Fibroblast of gingiva (primary cell): ENCODE results near the gene RUNX2.
A peak's percentile ranks its signal among the peaks of the same experiment; 100 is the strongest.
"Not testable (repeated sequence)": the region's sequence is repeated elsewhere in the genome, so short reads cannot be mapped to it uniquely, and the experiment has no call there.

Experiments
- DNase-seq: peaks from one replicate; pipeline ENCODE4 v3.0.0-alpha.2; 2011; ENCODE audit warnings: low read depth

Gene RUNX2

GRCh38 chr6:45327956-45328522 lies at the start of gene RUNX2:
Gene RUNX2, plus strand, starts transcription at chr6:45328330. Its CDS starts 397 bp downstream, at chr6:45328727.
- DNase-seq = peak; percentile 82

- DNase-seq = no peak
These were observed 49.8 kb upstream of the RUNX2 start for GRCh38 chr6:45278367-45278766.

GRCh38 chr6:45286707-45287106 lies 41.4 kb upstream of the RUNX2 start:
- not testable (repeated sequence) for DNase-seq

- no peak for DNase-seq
These were observed 38.2 kb upstream of the RUNX2 start for GRCh38 chr6:45289751-45290514.

- no peak for DNase-seq
These were observed 34.8 kb upstream of the RUNX2 start for GRCh38 chr6:45293306-45293705.

GRCh38 chr6:45294065-45294701 lies 33.9 kb upstream of the RUNX2 start:
- DNase-seq = not testable (repeated sequence)

- DNase-seq = no peak
These were observed 30.8 kb upstream of the RUNX2 start for GRCh38 chr6:45297320-45297719.

GRCh38 chr6:45299096-45299581 lies 29.0 kb upstream of the RUNX2 start:
- DNase-seq = no peak

- DNase-seq = no peak
These were observed 27.4 kb upstream of the RUNX2 start for GRCh38 chr6:45300736-45301135.

GRCh38 chr6:45301348-45302142 lies 26.6 kb upstream of the RUNX2 start:
- no peak for DNase-seq

- no peak for DNase-seq
These were observed 25.3 kb upstream of the RUNX2 start for GRCh38 chr6:45302832-45303231.

- DNase-seq = no peak
These were observed 22.6 kb upstream of the RUNX2 start for GRCh38 chr6:45305546-45305945.

GRCh38 chr6:45310118-45310788 lies 17.9 kb upstream of the RUNX2 start:
- DNase-seq = no peak

- no peak for DNase-seq
These were observed 14.0 kb upstream of the RUNX2 start for GRCh38 chr6:45314146-45314545.

- no peak for DNase-seq
These were observed 7.8 kb upstream of the RUNX2 start for GRCh38 chr6:45320349-45320748.

- no peak for DNase-seq
These were observed 4.4 kb upstream of the RUNX2 start for GRCh38 chr6:45323656-45324224.

GRCh38 chr6:45326698-45327417 lies 1.3 kb upstream of the RUNX2 start:
- DNase-seq = no peak

- no peak for DNase-seq
These were observed 393 bp downstream of the RUNX2 start for GRCh38 chr6:45328523-45328922.

GRCh38 chr6:45344900-45345299 lies 16.8 kb downstream of the RUNX2 start:
- no peak for DNase-seq

- DNase-seq = peak; percentile 42
These were observed 22.1 kb downstream of the RUNX2 start for GRCh38 chr6:45350186-45350710.
